Fibroblast of the aortic adventitia (primary cell): ENCODE measurements around the gene RTN4IP1. TPM values are rescaled to one million over a fixed set of nuclear protein-coding genes. Genes with fewer than 3 reads are reported as not detected.

ENCODE experiments used
- DNase-seq: peaks from one replicate; pipeline ENCODE4 v3.0.0-alpha.2; 2010; ENCODE audit warnings: low read depth
- H3K4me3 ChIP-seq: 2 replicates; pipeline ENCODE4 v1.5.1; 2011; ENCODE audit warnings: low read depth, mild to moderate bottlenecking, control low read depth, low read length, moderate library complexity
- CTCF ChIP-seq: IDR thresholded peaks from 2 replicates; pipeline ENCODE4 v1.5.1; 2011; ENCODE audit warnings: mild to moderate bottlenecking, low read length, control low read depth, inconsistent platforms; ENCODE audit not compliant: insufficient read depth
- total RNA-seq: library from RNA; depleted of rRNA; stranded (reverse); fragments of >200 nt; gene quantifications from 2 replicates; pipeline ENCODE4 v1.2.3, GENCODE V29; 2012; ENCODE audit warnings: low replicate concordance

RTN4IP1 gene
- total RNA-seq, 1 donor: 7.6 TPM

- no peak for TF ChIP-seq CTCF
- H3K4me3 ChIP-seq: no peak overlapping the region
- DNase-seq: no peak
Observed at GRCh38 chr6:106614166-106614565, 15.1 kb downstream of the RTN4IP1 start.

GRCh38 chr6:106613590-106613989, 15.7 kb downstream of the RTN4IP1 start:
- TF ChIP-seq CTCF: no peak

GRCh38 chr6:106612671-106613416, 16.5 kb downstream of the RTN4IP1 start:
- no peak for TF ChIP-seq CTCF
- DNase-seq: no peak

More at GRCh38 chr6:106613590-106613989, 15.7 kb downstream of the RTN4IP1 start:
- no peak overlapping the region for H3K4me3 ChIP-seq
- DNase-seq: no peak

GRCh38 chr6:106611030-106611429, 18.3 kb downstream of the RTN4IP1 start:
- no peak overlapping the region for H3K4me3 ChIP-seq
- DNase-seq: no peak
- no peak for TF ChIP-seq CTCF

More at GRCh38 chr6:106612671-106613416, 16.5 kb downstream of the RTN4IP1 start:
- H3K4me3 ChIP-seq: no peak overlapping the region

- H3K4me3 ChIP-seq: no peak overlapping the region
- DNase-seq: peak; percentile 24
- peak; percentile 39 for TF ChIP-seq CTCF
Observed at GRCh38 chr6:106609699-106610098, 19.6 kb downstream of the RTN4IP1 start.

- no peak overlapping the region for H3K4me3 ChIP-seq
- TF ChIP-seq CTCF: peak; percentile 58
- peak; percentile 75 for DNase-seq
Observed at GRCh38 chr6:106608080-106608668, 21.1 kb downstream of the RTN4IP1 start.
